Esophagus squamous epithelium (tissue), 5 donors: Measurements from ENCODE around the gene OR51E1. TPM values are rescaled to one million over a fixed set of nuclear protein-coding genes. Genes with fewer than 3 reads are reported as not detected.

Experiments used
- DNase-seq: peaks from one replicate; lab custom pipeline; 2025; lab: John Stamatoyannopoulos, UW
- H3K27ac ChIP-seq, 4 donors: fragments of 200-600 bp; sonication (generic); one replicate each; pipeline ENCODE4 v1.5.1; 2016 to 2019; ENCODE audit warnings: mild to moderate bottlenecking in 1 of 4
- H3K27me3 ChIP-seq, 4 donors: fragments of 200-600 bp; sonication (generic); 1 replicate in 3 of 4; 2 replicates in 1 of 4; pipeline versions ENCODE4 v1.5.1 to v1.6.0; 2017 to 2021; ENCODE audit warnings: antibody characterized with exemption in 1 of 4
- H3K36me3 ChIP-seq, 3 donors: fragments of 200-600 bp; sonication (generic); one replicate each; pipeline ENCODE4 v1.5.1; 2016 to 2019
- H3K4me1 ChIP-seq, 3 donors: fragments of 200-600 bp; sonication (generic); one replicate each; pipeline ENCODE4 v1.5.1; 2017 to 2019
- H3K4me3 ChIP-seq, 4 donors: fragments of 200-600 bp; sonication (generic); 1 replicate in 3 of 4; 2 replicates in 1 of 4; pipeline ENCODE4 v1.5.1; 2016 to 2019; ENCODE audit warnings: mild to moderate bottlenecking in 2 of 4, moderate library complexity in 1 of 4
- H3K9me3 ChIP-seq, 3 donors: fragments of 200-600 bp; sonication (generic); one replicate each; pipeline ENCODE4 v1.5.1; 2016 to 2019
- CTCF ChIP-seq, 6 experiments: fragments of 450-650 bp in 4 of 6; fragments of 200-600 bp in 2 of 6; sonication (generic) in 2 of 6; IDR thresholded peaks; one replicate each; pipeline ENCODE4 v1.5.1; 2016 to 2019; ENCODE audit warnings: antibody characterized with exemption in 6 of 6, mild to moderate bottlenecking in 4 of 6, moderate library complexity in 4 of 6
- POLR2A ChIP-seq, 4 donors: fragments of 450-650 bp; IDR thresholded peaks; one replicate each; pipeline ENCODE4 v1.6.1; 2017; ENCODE audit warnings: antibody characterized with exemption in 4 of 4, mild to moderate bottlenecking in 4 of 4, moderate library complexity in 3 of 4
- WGBS, 2 donors: methylation state at CpG; one replicate each; pipeline ENCODE4 v1.1.5; 2018; 5-methylcytosine and 5-hydroxymethylcytosine counted together
- intact Hi-C: fragments of 100-400 bp; cut with DNase I; formaldehyde crosslinking; loops from one replicate; pipeline ENCODE4 v1.15.0; 2022
- total RNA-seq, 4 donors: library from RNA; depleted of rRNA; stranded (reverse); fragments of >200 nt; gene quantifications; one replicate each; pipeline ENCODE4 v1.1.0, GENCODE V29; 2016
- donor health status: DM: yes; HTN: yes; CAD: no.

OR51E1 gene
- total RNA-seq, 4 donors from 2014 or later: 0.12 TPM; not detected in 3

- DNase-seq: no peak
- H3K36me3 ChIP-seq: no peaks in the 10 kb centered on the region
- no peaks in the 10 kb centered on the region for H3K9me3 ChIP-seq
- no peaks in the 10 kb centered on the region for H3K4me1 ChIP-seq
- 75% methylated on average over 9 of the region's 9 CpGs for WGBS, 2 donors
- intact Hi-C loops: no loop called here
- no peak overlapping the region for H3K4me3 ChIP-seq
- peaks cover 0 to 8% (median 0%) of the 10 kb centered on the region in 4 donors for H3K27me3 ChIP-seq
- TF ChIP-seq CTCF (IDR thresholded peaks at IDR 0.05) (no peak), POLR2A (IDR thresholded peaks at IDR 0.05) (no peak)
- no peak overlapping the region for H3K27ac ChIP-seq
Observed at GRCh38 chr11:4619514-4619913, 24.3 kb upstream of the OR51E1 start.

GRCh38 chr11:4626207-4627099 lies 17.3 kb upstream of the OR51E1 start:
- 41 to 46% methylated on average over 14 to 15 of the region's 15 CpGs for WGBS, 2 donors
- Histone ChIP-seq H3K36me3 (no peaks in the 10 kb centered on the region), H3K27ac (no peak overlapping the region), H3K27me3 (peaks cover 0 to 7% (median 0%) of the 10 kb centered on the region in 4 donors), H3K4me3 (no peak overlapping the region), H3K4me1 (no peaks in the 10 kb centered on the region), H3K9me3 (peaks cover 0 to 10% (median 0%) of the 10 kb centered on the region in 3 donors)
- DNase-seq: no peak
- TF ChIP-seq CTCF (IDR thresholded peaks at IDR 0.05) (peak in 5 of 6 experiments; percentile 48 to 70 (median 53)), POLR2A (IDR thresholded peaks at IDR 0.05) (no peak)
- intact Hi-C loops: no loop called here

- H3K4me1 ChIP-seq: peaks cover 0 to 6% (median 4%) of the 10 kb centered on the region in 3 donors
- no peaks in the 10 kb centered on the region for H3K36me3 ChIP-seq
- H3K27ac ChIP-seq: no peak overlapping the region
- intact Hi-C loops: loop anchor here (10.0 kb wide), 1 partner anchor 451 kb away; no protein-coding TSS in a partner anchor
- H3K4me3 ChIP-seq: no peak overlapping the region
- peaks cover 0 to 12% (median 0%) of the 10 kb centered on the region in 4 donors for H3K27me3 ChIP-seq
- no peaks in the 10 kb centered on the region for H3K9me3 ChIP-seq
- TF ChIP-seq CTCF (IDR thresholded peaks at IDR 0.05): no peak
- TF ChIP-seq POLR2A (IDR thresholded peaks at IDR 0.05): no peak
- 69 to 70% methylated on average over 2 of the region's 2 CpGs for WGBS, 2 donors
- DNase-seq: no peak
Observed at GRCh38 chr11:4636136-4636535, 7.6 kb upstream of the OR51E1 start.

- no peaks in the 10 kb centered on the region for H3K36me3 ChIP-seq
- peaks cover 0 to 6% (median 4%) of the 10 kb centered on the region in 3 donors for H3K4me1 ChIP-seq
- no peaks in the 10 kb centered on the region for H3K9me3 ChIP-seq
- WGBS, 2 donors: 13 to 17% methylated on average over 12 to 13 of the region's 21 CpGs
- H3K4me3 ChIP-seq: peak within 1 kb of the TSS in 1 of 4 donors; percentile 45
- DNase-seq: no peak
- intact Hi-C loops: loop anchor here (10.0 kb wide), 1 partner anchor 452 kb away; no protein-coding TSS in a partner anchor
- H3K27me3 ChIP-seq: peaks cover 0 to 12% (median 0%) of the 10 kb centered on the region in 4 donors
- no peak within 1 kb of the TSS for H3K27ac ChIP-seq
- TF ChIP-seq CTCF (IDR thresholded peaks at IDR 0.05) (peak; percentile 41 to 86 (median 70)), POLR2A (IDR thresholded peaks at IDR 0.05) (no peak)
Observed at GRCh38 chr11:4636962-4637661, 6.7 kb upstream of the OR51E1 start, which contains the start of gene OR51D1. Gene OR51D1 (plus strand): TSS chr11:4637477. CDS start chr11:4639791, 2,314 bp downstream.
